B cell (primary cell): ENCODE measurements around the gene RAD51C. TPM values are rescaled to one million over a fixed set of nuclear protein-coding genes. Genes with fewer than 3 reads are reported as not detected.

Experiments used
- ATAC-seq: fragments of 200-7000 bp; cut with Tn5 transposase; one replicate; pipeline ENCODE4 v1.10.0; 2021; ENCODE audit warnings: low read depth, mild to moderate bottlenecking, moderate number of reproducible peaks, moderate library complexity
- CTCF ChIA-PET: fragments of 350-600 bp; sonication (Branson Sonifier 250); formaldehyde crosslinking; loops from one replicate; lab custom pipeline; 2021; ENCODE audit warnings: antibody characterized with exemption, inconsistent platforms; lab: Charles Lee
- POLR2A ChIA-PET: fragments of 350-600 bp; sonication (Branson Sonifier 250); formaldehyde crosslinking; loops from one replicate; lab custom pipeline; 2021; ENCODE audit warnings: antibody characterized with exemption; lab: Charles Lee
- DNase-seq: peaks from one replicate; pipeline ENCODE4 v3.0.0; 2013
- H2AFZ ChIP-seq: 2 replicates; pipeline ENCODE4 v1.6.1; 2012; ENCODE audit warnings: mild to moderate bottlenecking, low read depth, low read length; ENCODE audit not compliant: insufficient read depth, poor library complexity, severe bottlenecking
- H3K27ac ChIP-seq, 2 donors: 1 replicate in 1 of 2; 2 replicates in 1 of 2; pipeline ENCODE4 v1.5.1; 2012 to 2013; ENCODE audit warnings: low read length in 2 of 2, mild to moderate bottlenecking in 2 of 2, moderate library complexity in 1 of 2
- H3K27me3 ChIP-seq, 4 experiments: fragments of 200-600 bp in 1 of 4; sonication (generic) in 1 of 4; replicated peaks in 1 of 4; 1 replicate in 2 of 4; 2 replicates in 2 of 4; pipeline versions ENCODE4 v1.6.1 to v1.7.0; 2013 to 2016; ENCODE audit warnings: low read length in 3 of 4, mild to moderate bottlenecking in 2 of 4, mixed read lengths in 1 of 4, moderate library complexity in 1 of 4; ENCODE audit not compliant: insufficient read depth in 4 of 4, control insufficient read depth in 3 of 4; ENCODE audit errors: control extremely low read depth in 1 of 4
- H3K36me3 ChIP-seq, 2 experiments: replicated peaks in 1 of 2; 1 replicate in 1 of 2; 2 replicates in 1 of 2; pipeline versions ENCODE4 v1.6.1 to v1.7.1; 2013; ENCODE audit warnings: low read length in 1 of 2; ENCODE audit not compliant: insufficient read depth in 2 of 2, control insufficient read depth in 1 of 2; ENCODE audit errors: control extremely low read depth in 1 of 2, extremely low read depth in 1 of 2
- H3K4me1 ChIP-seq, 2 donors: fragments of 200-600 bp in 1 of 2; sonication (generic) in 1 of 2; 1 replicate in 1 of 2; 2 replicates in 1 of 2; pipeline versions ENCODE4 v1.5.1 to v1.6.1; 2013 to 2017; ENCODE audit warnings: low read length in 2 of 2; ENCODE audit not compliant: control insufficient read depth in 2 of 2, insufficient read depth in 2 of 2
- H3K4me2 ChIP-seq: replicated peaks from 2 replicates; pipeline ENCODE3; 2012; ENCODE audit warnings: mild to moderate bottlenecking, low read depth, low read length; ENCODE audit not compliant: poor library complexity, severe bottlenecking
- H3K4me3 ChIP-seq, 5 experiments: fragments of 200-600 bp in 1 of 5; sonication (generic) in 1 of 5; 1 replicate in 3 of 5; 2 replicates in 2 of 5; pipeline versions ENCODE4 v1.5.1 to v1.7.0; 2011 to 2016; ENCODE audit warnings: low read length in 4 of 5, mild to moderate bottlenecking in 4 of 5, low read depth in 2 of 5, control low read depth in 1 of 5, moderate library complexity in 1 of 5; ENCODE audit not compliant: insufficient read depth in 1 of 5; ENCODE audit errors: control extremely low read depth in 1 of 5, extremely low read depth in 1 of 5
- H3K79me2 ChIP-seq: fragments of 200-600 bp; sonication (generic); one replicate; pipeline ENCODE4 v1.6.0; 2016; ENCODE audit warnings: low read length; ENCODE audit not compliant: control insufficient read depth, insufficient read depth
- H3K9ac ChIP-seq: fragments of 200-600 bp; sonication (generic); 2 replicates; pipeline ENCODE4 v1.6.1; 2017; ENCODE audit warnings: mild to moderate bottlenecking, low read length, moderate library complexity
- H3K9me3 ChIP-seq, 3 donors: one replicate each; pipeline versions ENCODE4 v1.6.1 to v1.7.1; 2013; ENCODE audit warnings: low read length in 2 of 3; ENCODE audit not compliant: control insufficient read depth in 2 of 3, insufficient read depth in 1 of 3; ENCODE audit errors: control extremely low read depth in 1 of 3
- H4K20me1 ChIP-seq: 2 replicates; pipeline ENCODE4 v1.6.0; 2012; ENCODE audit warnings: mild to moderate bottlenecking, low read length; ENCODE audit not compliant: insufficient read depth, control insufficient read depth, poor library complexity, severe bottlenecking
- H3K27ac Mint-ChIP-seq: one replicate; pipeline ENCODE4 v1.8.0; 2021; ENCODE audit warnings: mixed read lengths
- H3K27me3 Mint-ChIP-seq: one replicate; pipeline ENCODE4 v1.8.0; 2021; ENCODE audit warnings: mixed read lengths
- H3K4me1 Mint-ChIP-seq: one replicate; pipeline ENCODE4 v1.8.0; 2021; ENCODE audit warnings: mixed read lengths
- H3K4me3 Mint-ChIP-seq: one replicate; pipeline ENCODE4 v1.8.0; 2021; ENCODE audit warnings: mixed read lengths
- H3K9me3 Mint-ChIP-seq: one replicate; pipeline ENCODE4 v1.8.0; 2022; ENCODE audit warnings: mixed read lengths; ENCODE audit not compliant: insufficient read depth
- CTCF ChIP-seq: fragments of 200-600 bp; IDR thresholded peaks from one replicate; pipeline ENCODE4 v1.8.0; 2022; ENCODE audit warnings: antibody characterized with exemption, mild to moderate bottlenecking
- EZH2 ChIP-seq: IDR thresholded peaks from 2 replicates; pipeline ENCODE4 v1.6.1; 2012; ENCODE audit warnings: borderline replicate concordance, low read depth, mild to moderate bottlenecking, moderate library complexity, low read length; ENCODE audit not compliant: insufficient read depth, poor library complexity, severe bottlenecking
- WGBS: methylation state at CpG from one replicate; pipeline ENCODE4 v1.1.5; 2013; ENCODE audit warnings: missing lambda C conversion rate; ENCODE audit not compliant: insufficient coverage; 5-methylcytosine and 5-hydroxymethylcytosine counted together
- intact Hi-C: fragments of 100-400 bp; cut with micrococcal nuclease; formaldehyde crosslinking; loops from one replicate; pipeline ENCODE4 v1.10.0; 2022
- polyA plus RNA-seq: library from polyadenylated mRNA; depleted of rRNA; stranded (reverse); fragments of >200 nt; gene quantifications from 2 replicates; pipeline ENCODE4 v1.2.3, GENCODE V29; 2012
- total RNA-seq, 2 donors: library from RNA; stranded (reverse); fragments of 120-200 nt in 1 of 2; gene quantifications; 1 replicate in 1 of 2; 2 replicates in 1 of 2; pipeline versions ENCODE4 v1.2.3 to v1.2.4, GENCODE V29; 2013 to 2022

RAD51C gene
- total and polyA plus RNA-seq, 2 donors (not counting 1 experiment from before 2014, with no cell fraction given), result 14.2 to 33.2 TPM

DNA sequence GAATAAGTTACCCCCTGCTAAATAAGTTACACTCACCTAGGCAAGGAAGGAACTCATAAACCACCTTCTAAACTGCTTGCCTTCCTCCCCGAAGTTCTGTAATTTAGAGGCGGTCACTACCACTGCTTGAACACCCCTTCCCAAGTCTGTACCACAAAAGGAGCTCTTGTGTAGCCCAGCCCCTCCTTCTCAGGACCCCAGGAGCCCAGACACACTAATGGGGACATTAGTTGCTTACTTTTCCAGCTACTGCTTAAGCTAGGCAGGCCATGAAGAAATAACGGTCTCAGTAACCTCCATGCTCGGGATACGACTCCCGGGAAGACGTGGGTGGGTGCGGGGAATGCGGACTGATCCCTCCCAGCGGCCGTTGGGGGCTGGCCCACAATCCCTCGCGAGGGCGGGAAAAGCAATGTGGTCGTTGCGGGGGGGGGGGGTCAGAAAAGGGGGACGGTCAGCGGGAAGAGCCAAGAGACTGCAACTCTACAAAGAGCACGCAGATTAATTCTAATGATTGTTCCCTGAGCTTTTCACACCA lies 632 bp upstream of the RAD51C start, which contains the start of gene TEX14:
TEX14 (minus strand) TSS at position 345 of the 538 bp plus-strand sequence. CDS start 40,044 bp downstream, outside the sequence.
- peak within 1 kb of the TSS; percentile 70 for H3K9ac ChIP-seq
- H3K4me2 ChIP-seq, result peak within 1 kb of the TSS; percentile 77
- H3K4me3 Mint-ChIP-seq, result peak within 1 kb of the TSS; percentile 90
- peak within 1 kb of the TSS; percentile 66 to 70 for H3K27ac ChIP-seq
- WGBS, result 99% methylated on average over 7 of the region's 19 CpGs
- peaks cover 30% of the 10 kb centered on the region for H3K79me2 ChIP-seq
- CTCF ChIA-PET, result interaction anchor here (0.6 to 2.5 kb wide), 5 partner anchors 26 to 311 kb away, joined by 3 to 11 read pairs (median 5); no protein-coding TSS in a partner anchor
- H3K9me3 ChIP-seq, result peaks cover 0 to 8% (median 0%) of the 10 kb centered on the region in 3 donors
- H3K4me1 Mint-ChIP-seq, result peaks cover 24% of the 10 kb centered on the region
- TF ChIP-seq EZH2, result no peak
- TF ChIP-seq CTCF, result no peak
- no peaks in the 10 kb centered on the region for H3K27me3 Mint-ChIP-seq
- POLR2A ChIA-PET, result interaction anchor here (0.6 to 1.7 kb wide), 2 partner anchors 60 to 61 kb away, joined by 3 to 9 read pairs; no protein-coding TSS in a partner anchor
- peak within 1 kb of the TSS; percentile 95 for H3K27ac Mint-ChIP-seq
- peak within 1 kb of the TSS; percentile 64 to 88 (median 81) for H3K4me3 ChIP-seq
- peaks cover 14 to 17% of the 10 kb centered on the region in 2 donors for H3K4me1 ChIP-seq
- H3K9me3 Mint-ChIP-seq, result no peaks in the 10 kb centered on the region
- H4K20me1 ChIP-seq, result no peaks in the 10 kb centered on the region
- intact Hi-C loops, result loop anchor here (1.0 to 10.0 kb wide), 4 partner anchors 32 to 173 kb away; no protein-coding TSS in a partner anchor
- DNase-seq (peak; percentile 19), ATAC-seq (no peak)
- H2AFZ ChIP-seq, result peak within 1 kb of the TSS; percentile 96
- no peaks in the 10 kb centered on the region for H3K27me3 ChIP-seq
- peaks cover 0 to 7% of the 10 kb centered on the region in 2 experiments for H3K36me3 ChIP-seq

DNA sequence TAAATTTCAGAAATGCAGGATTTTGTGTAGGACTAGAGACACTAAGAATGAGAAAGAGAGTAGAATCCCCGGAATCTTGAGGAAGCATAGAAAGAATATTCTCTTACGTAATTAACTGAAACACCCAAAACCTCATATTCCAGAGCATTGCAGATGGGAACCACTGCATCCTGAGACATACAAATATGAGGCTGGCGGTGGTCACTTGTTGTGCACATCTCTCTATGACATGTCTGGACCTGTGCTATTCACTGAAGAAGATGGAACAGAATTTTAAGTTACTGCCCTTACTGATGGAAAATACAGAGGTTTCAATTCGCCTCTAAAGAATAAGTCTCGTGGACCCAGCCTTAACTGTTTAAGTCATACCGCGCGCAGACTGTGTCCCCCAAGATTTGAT lies 806 bp downstream of the RAD51C start:
- H3K36me3 ChIP-seq, result peaks cover 0 to 10% of the 10 kb centered on the region in 2 experiments
- H3K4me2 ChIP-seq, result peak overlapping the region; percentile 77
- ATAC-seq (no peak), DNase-seq (no peak)
- 71% methylated on average over 1 of the region's 8 CpGs for WGBS
- ChIA-PET CTCF (interaction anchor here (0.5 to 2.5 kb wide), 7 partner anchors 13 to 1098 kb away, joined by 3 to 11 read pairs (median 4); no protein-coding TSS in a partner anchor), POLR2A (interaction anchor here (1.2 to 1.7 kb wide), 2 partner anchors 61 to 175 kb away, joined by 4 to 9 read pairs; no protein-coding TSS in a partner anchor)
- Mint-ChIP-seq H3K4me3 (peak overlapping the region; percentile 90), H3K27ac (peak overlapping the region; percentile 95), H3K27me3 (no peaks in the 10 kb centered on the region), H3K9me3 (no peaks in the 10 kb centered on the region), H3K4me1 (peaks cover 24% of the 10 kb centered on the region)
- H3K27me3 ChIP-seq, result no peaks in the 10 kb centered on the region
- no peak for TF ChIP-seq CTCF
- no peak for TF ChIP-seq EZH2
- H3K9ac ChIP-seq, result peak overlapping the region; percentile 70
- peaks cover 30% of the 10 kb centered on the region for H3K79me2 ChIP-seq
- H3K4me3 ChIP-seq, result peak overlapping the region; percentile 64 to 88 (median 81)
- H3K9me3 ChIP-seq, result peaks cover 0 to 8% (median 0%) of the 10 kb centered on the region in 3 donors
- peaks cover 14 to 17% of the 10 kb centered on the region in 2 donors for H3K4me1 ChIP-seq
- H4K20me1 ChIP-seq, result no peaks in the 10 kb centered on the region
- H2AFZ ChIP-seq, result peak overlapping the region; percentile 96
- intact Hi-C loops, result loop anchor here (5.0 to 10.0 kb wide), 2 partner anchors 108 to 161 kb away; no protein-coding TSS in a partner anchor
- H3K27ac ChIP-seq, result peak overlapping the region; percentile 66 to 70
